Peyer's patch (tissue), 4 donors: ENCODE data around the gene TENT4A.

Experiments
- CTCF ChIP-seq, 6 experiments: fragments of 450-650 bp in 4 of 6; fragments of 200-600 bp in 2 of 6; sonication (generic) in 1 of 6; IDR thresholded peaks; one replicate each; pipeline ENCODE4 v1.5.1; 2017 to 2019; ENCODE audit warnings: antibody characterized with exemption in 6 of 6, mild to moderate bottlenecking in 3 of 6, moderate library complexity in 1 of 6
- POLR2A ChIP-seq, 2 donors: fragments of 450-650 bp; IDR thresholded peaks; one replicate each; pipeline ENCODE4 v1.5.1; 2017; ENCODE audit warnings: antibody characterized with exemption in 2 of 2, mild to moderate bottlenecking in 2 of 2, moderate library complexity in 2 of 2

GRCh38 chr5:6707852-6708251 lies 5.4 kb upstream of the TENT4A start:
- TF ChIP-seq CTCF (IDR thresholded peaks at IDR 0.05) = no peak
- TF ChIP-seq POLR2A (IDR thresholded peaks at IDR 0.05) = no peak
